Muscle of leg (tissue), 11 donors: ENCODE data around the gene ATAD3C. TPM values are rescaled to one million over a fixed set of nuclear protein-coding genes. Genes with fewer than 3 reads are reported as not detected.
"Not testable (repeated sequence)": the region's sequence is repeated elsewhere in the genome, so short reads cannot be mapped to it uniquely, and the experiment has no call there.

Experiments
- DNase-seq: peaks from one replicate; pipeline ENCODE4 v3.0.0; 2013
- H3K27ac ChIP-seq: one replicate; pipeline ENCODE4 v1.5.1; 2013; ENCODE audit warnings: mild to moderate bottlenecking, low read length, control low read depth
- H3K27me3 ChIP-seq: one replicate; pipeline ENCODE4 v1.6.1; 2013; ENCODE audit warnings: low read length; ENCODE audit not compliant: control insufficient read depth, insufficient read depth
- H3K36me3 ChIP-seq: one replicate; pipeline ENCODE4 v1.6.1; 2013; ENCODE audit warnings: low read length; ENCODE audit not compliant: control insufficient read depth, insufficient read depth
- H3K4me1 ChIP-seq: one replicate; pipeline ENCODE4 v1.6.1; 2013; ENCODE audit warnings: low read length; ENCODE audit not compliant: control insufficient read depth, insufficient read depth
- H3K4me3 ChIP-seq: one replicate; pipeline ENCODE4 v1.5.1; 2013; ENCODE audit warnings: low read length, control low read depth
- H3K9me3 ChIP-seq: replicated peaks from 2 replicates; pipeline ENCODE4 v1.6.1; 2013; ENCODE audit warnings: low read depth, low read length; ENCODE audit not compliant: control insufficient read depth
- WGBS: methylation state at CpG from one replicate; pipeline ENCODE4 v1.1.5; 2013; ENCODE audit warnings: missing lambda C conversion rate; ENCODE audit not compliant: insufficient coverage; 5-methylcytosine and 5-hydroxymethylcytosine counted together
- polyA plus RNA-seq, 8 donors: library from polyadenylated mRNA; unstranded; fragments of 120-200 nt; gene quantifications; one replicate each; pipeline versions ENCODE4 v1.2.1 to v1.2.3, GENCODE V29; 2013; ENCODE audit warnings: inconsistent platforms in 1 of 8, low replicate concordance in 1 of 8; ENCODE audit not compliant: insufficient read length in 8 of 8, insufficient read depth in 1 of 8
- total RNA-seq: library from RNA; stranded (reverse); fragments of 120-200 nt; gene quantifications from one replicate; pipeline ENCODE4 v1.2.4, GENCODE V29; 2013

Gene ATAD3C
- total and polyA plus RNA-seq, 9 donors, result 0.22 to 1.2 (median 0.35) TPM

DNA sequence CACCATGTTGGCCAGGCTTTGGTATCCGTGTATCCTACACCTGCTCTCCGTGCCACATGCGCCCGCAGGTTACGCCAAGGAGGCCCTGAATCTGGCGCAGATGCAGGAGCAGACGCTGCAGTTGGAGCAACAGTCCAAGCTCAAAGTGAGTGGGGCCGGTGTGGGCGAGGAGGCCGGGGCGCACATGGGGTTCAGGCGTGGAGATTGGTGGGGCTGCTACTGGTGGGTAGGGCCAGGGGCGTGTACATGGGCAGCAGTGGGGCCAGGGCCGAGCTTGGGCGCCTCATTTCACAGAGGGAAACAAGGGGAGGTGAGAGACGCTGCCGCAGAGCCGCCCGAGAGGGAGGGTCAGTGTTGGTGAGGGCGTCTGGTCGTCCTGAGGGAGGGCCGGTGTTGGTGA, 27.7 kb downstream of the ATAD3C start:
- no peak for DNase-seq
- Histone ChIP-seq H3K4me3 (no peak overlapping the region), H3K4me1 (peaks cover 10% of the 10 kb centered on the region), H3K27ac (no peak overlapping the region), H3K27me3 (no peaks in the 10 kb centered on the region), H3K36me3 (peaks cover 37% of the 10 kb centered on the region), H3K9me3 (no peaks in the 10 kb centered on the region)
- 97% methylated on average over 15 of the region's 22 CpGs for WGBS

DNA sequence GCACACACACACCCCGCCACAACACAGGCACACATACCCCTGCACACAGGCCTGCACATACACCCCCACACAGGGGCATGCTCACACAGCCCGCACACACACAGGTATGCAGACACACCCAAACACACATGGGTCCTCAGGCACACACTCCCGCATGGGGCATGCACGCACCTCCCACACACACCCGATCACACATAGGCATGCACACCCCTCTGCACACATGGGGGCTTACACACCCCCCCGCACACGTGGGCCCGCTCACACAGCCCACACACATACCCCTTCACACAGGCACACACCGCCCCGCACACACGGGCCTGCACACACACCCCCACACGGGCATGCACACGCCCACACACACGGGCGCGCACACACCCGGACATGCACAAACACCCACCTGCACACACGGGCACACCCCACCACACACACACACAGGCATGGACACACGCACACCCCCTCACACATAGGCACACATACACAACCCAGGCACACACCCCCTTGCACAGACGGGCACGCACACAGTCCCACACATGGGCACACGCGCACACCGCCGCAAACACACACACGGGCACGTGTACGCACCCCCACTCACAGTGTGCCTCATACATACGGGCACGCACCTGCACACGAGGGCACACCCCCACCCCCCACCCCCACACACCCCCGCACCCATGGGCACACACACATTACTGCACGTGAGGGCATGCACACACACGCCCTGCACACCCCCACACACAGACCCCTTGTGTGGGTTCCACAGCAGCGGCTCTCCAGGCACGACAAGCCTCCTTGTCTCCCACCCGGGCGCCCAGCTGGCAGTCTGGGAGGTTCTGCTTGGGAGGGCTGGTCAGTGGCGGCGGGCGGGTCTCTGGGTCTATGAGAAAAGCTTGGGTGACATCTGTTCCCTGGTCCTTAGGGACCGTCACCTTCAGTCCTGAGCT, 30.3 kb downstream of the ATAD3C start:
- H3K27ac ChIP-seq, result no peak overlapping the region
- H3K27me3 ChIP-seq, result no peaks in the 10 kb centered on the region
- H3K4me3 ChIP-seq, result no peak overlapping the region
- H3K4me1 ChIP-seq, result no peaks in the 10 kb centered on the region
- no peaks in the 10 kb centered on the region for H3K9me3 ChIP-seq
- WGBS, result 93% methylated on average over 28 of the region's 42 CpGs
- no peak for DNase-seq
- H3K36me3 ChIP-seq, result peaks cover 54% of the 10 kb centered on the region

DNA sequence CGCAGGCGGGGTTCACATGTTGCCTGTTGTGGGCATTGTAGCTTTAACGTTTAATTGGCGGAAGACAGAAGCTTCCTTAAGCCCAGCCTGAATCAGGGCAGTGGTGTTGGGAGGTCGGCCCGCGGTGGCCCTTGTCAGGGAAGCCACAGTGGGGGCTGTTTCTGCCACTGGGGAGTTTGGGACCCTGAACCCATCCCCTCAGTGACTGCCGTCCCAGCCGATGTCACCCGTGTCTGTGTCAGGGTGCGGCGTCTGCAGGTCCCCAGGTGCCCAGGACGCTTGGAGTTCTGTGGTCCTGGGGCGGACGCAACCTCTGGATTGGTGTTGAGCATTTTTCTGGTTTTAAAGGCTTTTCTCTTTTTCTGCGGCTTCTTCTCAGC, 31.0 kb downstream of the ATAD3C start:
- H3K4me1 ChIP-seq, H3K9me3 ChIP-seq, DNase-seq, H3K27ac ChIP-seq, H3K4me3 ChIP-seq, H3K27me3 ChIP-seq: not testable (repeated sequence)
- peaks cover 54% of the 10 kb centered on the region for H3K36me3 ChIP-seq
- WGBS, result 95% methylated on average over 12 of the region's 16 CpGs

DNA sequence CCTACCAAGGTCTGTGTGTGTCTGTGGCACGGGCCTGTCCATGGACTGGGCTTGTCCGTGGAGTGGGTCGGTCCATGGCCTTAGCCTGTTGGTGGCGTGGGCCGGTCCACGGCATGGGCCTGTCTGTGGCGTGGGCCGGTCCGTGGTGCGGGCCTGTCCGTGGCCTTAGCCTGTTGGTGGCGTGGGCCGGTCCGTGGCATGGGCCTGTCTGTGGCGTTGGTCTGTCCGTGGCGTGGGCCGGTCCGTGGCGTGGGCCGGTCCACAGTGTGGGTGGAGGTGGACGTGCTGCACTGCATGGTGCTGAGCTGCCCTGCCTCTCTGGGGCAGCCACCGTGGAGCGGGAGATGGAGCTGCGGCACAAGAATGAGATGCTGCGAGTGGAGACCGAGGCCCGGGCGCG, 32.3 kb downstream of the ATAD3C start:
- not testable (repeated sequence) for H3K27me3 ChIP-seq, H3K4me1 ChIP-seq, DNase-seq, H3K9me3 ChIP-seq, H3K4me3 ChIP-seq, H3K27ac ChIP-seq
- 92% methylated on average over 12 of the region's 30 CpGs for WGBS
- peaks cover 59% of the 10 kb centered on the region for H3K36me3 ChIP-seq

DNA sequence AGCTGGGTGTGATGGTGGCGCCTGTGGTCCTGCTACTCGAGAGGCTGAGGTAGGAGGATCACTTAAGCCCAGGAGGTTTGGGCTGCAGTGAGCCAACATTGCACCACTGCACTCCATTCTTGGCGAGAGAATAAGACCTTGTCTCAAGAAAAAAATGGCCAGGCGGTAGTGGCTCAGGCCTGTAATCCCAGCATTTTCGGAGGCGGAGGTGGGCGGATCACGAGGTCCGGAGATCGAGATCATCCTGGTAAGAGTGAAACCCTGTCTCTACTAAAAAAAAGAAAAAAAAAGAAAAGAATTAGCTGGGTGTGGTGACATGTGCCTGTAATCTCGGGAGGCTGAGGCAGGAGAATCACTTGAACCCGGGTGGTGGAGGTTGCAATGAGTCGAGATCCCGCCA, 33.4 kb downstream of the ATAD3C start:
- Histone ChIP-seq H3K4me3 (no peak overlapping the region), H3K36me3 (peaks cover 54% of the 10 kb centered on the region), H3K27ac (no peak overlapping the region), H3K9me3 (no peaks in the 10 kb centered on the region), H3K27me3 (no peaks in the 10 kb centered on the region), H3K4me1 (no peaks in the 10 kb centered on the region)
- no peak for DNase-seq
- WGBS, result 92% methylated on average over 4 of the region's 14 CpGs

DNA sequence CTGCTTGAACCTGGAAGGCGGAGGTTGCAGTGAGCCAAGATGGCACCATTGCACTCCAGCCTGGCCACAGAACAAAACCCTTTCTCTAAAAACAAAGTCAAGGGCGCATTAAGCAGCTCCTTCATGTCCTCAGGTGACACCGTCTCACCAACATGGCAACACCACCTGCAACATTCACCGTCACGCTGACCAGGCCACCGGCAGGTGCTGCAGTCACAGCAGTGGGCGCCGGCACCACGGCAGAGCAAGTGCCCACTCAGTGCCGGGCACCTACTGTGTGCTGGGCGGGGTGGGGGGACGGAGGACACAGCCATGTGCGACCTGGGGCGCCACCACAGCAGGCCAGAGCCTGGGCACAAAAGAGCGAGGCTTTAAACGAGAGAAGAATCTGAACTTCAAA, 34.2 kb downstream of the ATAD3C start:
- Histone ChIP-seq H3K4me1 (no peaks in the 10 kb centered on the region), H3K27ac (no peak overlapping the region), H3K27me3 (no peaks in the 10 kb centered on the region), H3K9me3 (no peaks in the 10 kb centered on the region), H3K4me3 (no peak overlapping the region), H3K36me3 (peaks cover 58% of the 10 kb centered on the region)
- no peak for DNase-seq
- WGBS, result 88% methylated on average over 13 of the region's 16 CpGs

DNA sequence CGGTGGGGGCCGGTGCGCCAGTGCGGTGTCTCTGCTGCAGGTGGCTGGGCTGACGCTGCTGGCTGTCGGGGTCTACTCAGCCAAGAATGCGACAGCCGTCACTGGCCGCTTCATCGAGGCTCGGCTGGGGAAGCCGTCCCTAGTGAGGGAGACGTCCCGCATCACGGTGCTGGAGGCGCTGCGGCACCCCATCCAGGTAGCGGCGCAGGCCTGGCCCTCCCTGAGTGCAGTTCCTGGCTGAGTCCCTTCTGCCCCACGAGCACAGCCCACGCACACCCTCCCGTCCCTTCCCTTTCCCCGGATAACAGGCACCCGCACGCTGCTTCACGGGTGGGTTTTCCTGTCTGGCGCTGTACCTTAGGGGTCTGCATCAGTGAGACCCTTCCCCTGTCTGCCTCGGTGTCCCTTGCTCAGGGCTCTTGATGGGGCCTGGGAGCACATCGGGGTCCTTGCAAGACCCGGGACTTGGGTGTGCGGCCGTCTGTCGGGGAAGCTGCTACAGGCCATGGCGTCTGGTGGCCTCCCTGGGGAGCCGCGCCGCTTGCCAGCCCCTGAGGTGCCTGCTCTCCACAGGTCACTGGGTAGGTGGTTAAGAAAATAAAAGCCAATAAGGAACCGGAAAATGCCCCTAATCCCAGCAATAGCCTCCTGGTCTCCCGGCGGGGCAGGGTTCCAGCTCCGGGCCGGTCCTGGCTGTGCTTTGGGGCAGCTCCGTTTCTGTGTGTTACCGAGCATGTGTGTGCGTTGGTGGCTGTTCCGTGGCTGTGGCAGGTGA, 35.7 kb downstream of the ATAD3C start:
- WGBS, result 88% methylated on average over 22 of the region's 46 CpGs
- not testable (repeated sequence) for H3K4me3 ChIP-seq, H3K27ac ChIP-seq, DNase-seq, H3K4me1 ChIP-seq, H3K9me3 ChIP-seq, H3K27me3 ChIP-seq
- peaks cover 60% of the 10 kb centered on the region for H3K36me3 ChIP-seq

DNA sequence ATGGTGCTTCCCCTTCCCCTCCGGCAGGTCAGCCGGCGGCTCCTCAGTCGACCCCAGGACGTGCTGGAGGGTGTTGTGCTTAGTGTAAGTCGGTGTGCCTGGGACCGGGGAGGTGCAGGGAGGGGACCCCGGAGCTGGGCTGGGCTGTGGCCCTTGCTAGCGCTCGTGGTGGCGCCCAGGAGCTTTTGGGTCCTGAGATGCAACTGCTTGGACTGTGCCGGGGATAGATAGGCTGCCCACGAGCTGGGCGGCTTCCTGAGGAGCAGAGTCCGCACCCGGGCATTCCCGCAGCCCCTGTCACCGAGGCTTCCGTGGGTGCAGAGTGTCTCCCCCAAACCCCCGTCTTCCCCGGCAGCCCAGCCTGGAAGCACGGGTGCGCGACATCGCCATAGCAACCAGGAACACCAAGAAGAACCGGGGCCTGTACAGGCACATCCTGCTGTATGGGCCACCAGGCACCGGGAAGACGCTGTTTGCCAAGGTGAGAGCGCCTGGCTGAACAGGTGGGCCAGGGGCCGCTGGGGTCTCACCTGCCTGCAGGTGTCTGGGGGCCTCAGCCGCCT, 36.3 kb downstream of the ATAD3C start:
- H3K27me3 ChIP-seq, H3K9me3 ChIP-seq, DNase-seq, H3K4me1 ChIP-seq, H3K27ac ChIP-seq, H3K4me3 ChIP-seq: not testable (repeated sequence)
- H3K36me3 ChIP-seq, result peaks cover 61% of the 10 kb centered on the region
- 93% methylated on average over 22 of the region's 31 CpGs for WGBS

DNA sequence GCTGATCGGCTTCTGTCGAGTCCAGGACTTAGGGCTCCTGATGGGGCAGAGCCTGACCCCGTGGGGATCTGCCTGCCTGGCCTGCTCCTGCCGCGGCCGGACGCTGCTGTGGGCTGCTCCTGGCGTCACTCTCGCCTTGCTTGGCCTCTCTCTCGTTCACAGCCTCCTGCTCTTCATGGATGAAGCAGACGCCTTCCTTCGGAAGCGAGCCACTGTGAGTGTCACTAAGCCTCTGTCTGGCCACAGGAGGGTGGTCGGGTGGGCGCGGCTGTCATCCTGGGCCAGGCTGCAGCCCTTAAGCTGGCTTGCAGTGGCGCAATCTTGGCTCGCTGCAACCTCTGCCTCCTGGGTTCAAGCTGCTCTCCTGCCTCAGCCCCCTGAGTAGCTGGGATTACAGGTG, 38.2 kb downstream of the ATAD3C start:
- WGBS, result 94% methylated on average over 16 of the region's 18 CpGs
- Histone ChIP-seq H3K36me3 (peaks cover 68% of the 10 kb centered on the region), H3K4me1 (no peaks in the 10 kb centered on the region), H3K9me3 (peaks cover 5% of the 10 kb centered on the region), H3K27me3 (no peaks in the 10 kb centered on the region), H3K4me3 (no peak overlapping the region), H3K27ac (no peak overlapping the region)
- DNase-seq, result no peak

DNA sequence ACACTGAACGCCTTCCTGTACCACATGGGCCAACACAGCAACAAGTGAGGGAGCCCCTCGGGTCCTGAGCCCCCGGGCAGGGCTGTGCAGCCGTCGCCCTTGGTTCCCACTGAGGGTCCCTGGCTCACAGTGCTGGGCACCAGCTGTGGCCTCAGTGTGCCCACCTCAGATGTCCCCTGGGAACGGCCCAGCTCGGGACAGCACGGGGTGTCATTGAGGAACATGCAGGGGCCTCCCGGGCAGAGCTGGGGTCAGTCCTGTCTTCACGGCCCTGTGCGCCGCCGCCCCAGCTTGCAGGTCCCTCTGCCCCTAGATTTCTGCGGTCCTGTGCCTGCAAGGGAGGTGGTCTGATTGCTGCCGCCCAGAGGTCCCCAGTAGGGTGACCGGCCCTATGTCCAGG, 39.7 kb downstream of the ATAD3C start:
- peaks cover 59% of the 10 kb centered on the region for H3K36me3 ChIP-seq
- H3K9me3 ChIP-seq, result peaks cover 13% of the 10 kb centered on the region
- no peak overlapping the region for H3K27ac ChIP-seq
- no peak overlapping the region for H3K4me3 ChIP-seq
- H3K4me1 ChIP-seq, result no peaks in the 10 kb centered on the region
- 96% methylated on average over 16 of the region's 16 CpGs for WGBS
- no peak for DNase-seq
- H3K27me3 ChIP-seq, result no peaks in the 10 kb centered on the region
